NB4 (cell line): ENCODE results near the gene BRD3.

Source experiments
- DNase-seq: peaks from one replicate; pipeline ENCODE4 v3.0.0; 2010; ENCODE audit warnings: low read depth
- H3K4me3 ChIP-seq: one replicate; pipeline ENCODE4 v1.5.1; 2011; ENCODE audit warnings: mild to moderate bottlenecking, low read depth, low read length, moderate library complexity
- CTCF ChIP-seq: IDR thresholded peaks from one replicate; pipeline ENCODE4 v1.5.1; 2012; ENCODE audit warnings: low read depth, low read length
- MAX ChIP-seq: IDR thresholded peaks from 2 replicates; pipeline ENCODE4 v1.6.1; 2011; ENCODE audit warnings: low read depth, low read length
- MYC ChIP-seq: IDR thresholded peaks from 2 replicates; pipeline ENCODE4 v1.6.1; 2011; ENCODE audit warnings: low read depth, low read length
- POLR2A ChIP-seq: IDR thresholded peaks from 2 replicates; pipeline ENCODE4 v1.6.1; 2011; ENCODE audit warnings: mild to moderate bottlenecking; ENCODE audit not compliant: insufficient read length; ENCODE audit errors: extremely low read depth

The BRD3 gene

DNA sequence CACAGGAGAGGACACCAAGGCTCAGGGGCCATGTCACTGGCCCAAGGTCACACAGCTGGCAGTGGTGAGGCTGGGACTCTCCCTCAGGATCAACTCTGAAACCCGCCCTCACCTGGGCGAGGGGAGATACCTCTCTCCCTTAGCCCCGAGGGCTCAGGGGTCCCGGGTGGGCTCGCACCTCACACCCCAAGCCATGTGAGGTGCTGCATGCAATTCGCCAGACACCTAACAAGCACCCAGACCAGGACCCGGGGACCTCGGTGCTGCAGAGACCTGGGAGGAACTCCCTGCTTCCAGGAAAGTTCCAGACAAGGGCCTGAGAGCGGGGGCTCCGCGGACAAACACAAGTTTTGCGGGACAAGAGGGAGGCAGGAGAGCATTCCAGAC, 19.3 kb downstream of the BRD3 start:
- no peak overlapping the region for H3K4me3 ChIP-seq
- no peak for DNase-seq
- TF ChIP-seq MAX (no peak), CTCF (no peak)

GRCh38 chr9:134047868-134048581, 19.8 kb downstream of the BRD3 start:
- no peak overlapping the region for H3K4me3 ChIP-seq
- TF ChIP-seq POLR2A (no peak), MYC (no peak), CTCF (no peak), MAX (no peak)
- DNase-seq: no peak

DNA sequence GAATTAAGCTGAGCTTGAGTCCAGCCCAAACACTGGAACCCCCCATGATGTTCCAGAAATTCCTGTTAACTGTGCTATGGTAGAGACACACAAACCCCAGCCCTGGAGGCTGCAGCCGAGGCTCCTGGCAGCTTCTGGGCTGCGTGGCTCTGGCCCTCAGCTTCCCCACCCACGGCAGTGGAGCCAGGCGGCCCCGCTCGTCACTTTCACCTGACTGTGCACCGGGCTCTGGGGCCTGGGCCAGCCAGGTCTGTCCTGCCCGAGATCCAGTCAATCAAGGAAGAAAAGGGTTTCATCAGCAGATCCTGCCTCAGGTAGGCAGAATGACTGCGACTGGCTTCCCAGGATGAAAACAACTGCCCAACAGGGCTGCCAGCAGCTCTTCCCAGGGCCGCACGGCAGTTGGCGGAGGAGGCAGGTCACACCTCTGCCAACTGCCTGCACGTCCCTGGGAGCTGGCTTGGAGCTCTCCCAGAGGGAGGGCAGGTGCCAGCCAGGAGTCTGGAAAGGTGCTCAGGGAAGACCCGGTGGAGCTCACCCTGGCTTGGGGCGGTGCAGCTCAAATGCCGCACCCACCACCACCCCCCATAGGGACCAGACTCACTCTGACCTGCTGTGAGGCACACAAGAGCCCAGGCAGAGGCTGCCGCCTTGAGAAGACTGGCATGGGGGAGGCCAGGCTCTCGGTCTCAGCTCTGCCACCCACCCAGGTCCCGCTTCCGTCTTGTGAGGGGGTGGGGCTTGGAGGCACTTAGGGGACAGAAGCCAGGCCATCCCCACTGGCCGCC, 20.7 kb downstream of the BRD3 start:
- no peak for DNase-seq
- TF ChIP-seq POLR2A: no peak
- TF ChIP-seq MAX: no peak
- TF ChIP-seq CTCF: no peak
- no peak for TF ChIP-seq MYC
- H3K4me3 ChIP-seq: no peak overlapping the region

- no peak overlapping the region for H3K4me3 ChIP-seq
- no peak for DNase-seq
- no peak for TF ChIP-seq POLR2A
- no peak for TF ChIP-seq MYC
- TF ChIP-seq MAX: no peak
- no peak for TF ChIP-seq CTCF
These were observed 21.8 kb downstream of the BRD3 start for GRCh38 chr9:134045841-134046544.

DNA sequence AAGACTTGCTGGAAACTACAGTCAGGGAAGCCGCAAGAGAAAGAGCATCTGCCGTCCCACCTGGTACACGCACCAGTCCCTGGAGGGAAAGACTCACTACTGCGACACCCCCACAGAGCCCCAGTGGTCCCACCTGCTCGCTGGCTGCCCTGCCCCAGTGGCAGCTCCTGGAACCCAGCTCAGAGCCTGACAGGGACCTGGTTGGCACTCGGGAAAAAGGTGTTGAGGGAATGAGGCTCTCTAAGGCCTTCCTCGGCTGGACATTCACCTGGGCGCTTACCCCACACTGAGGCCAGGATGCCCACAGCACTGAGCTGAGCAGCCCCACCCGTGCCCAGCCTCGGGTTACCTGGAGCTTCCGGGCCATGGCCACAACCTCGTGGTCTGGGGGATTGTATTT, 22.9 kb downstream of the BRD3 start:
- TF ChIP-seq MYC: no peak
- TF ChIP-seq CTCF: no peak
- TF ChIP-seq POLR2A: no peak
- no peak for TF ChIP-seq MAX
- H3K4me3 ChIP-seq: no peak overlapping the region
- DNase-seq: no peak
